ENCODE measurements around the gene OCA2.

Gene OCA2

DNA sequence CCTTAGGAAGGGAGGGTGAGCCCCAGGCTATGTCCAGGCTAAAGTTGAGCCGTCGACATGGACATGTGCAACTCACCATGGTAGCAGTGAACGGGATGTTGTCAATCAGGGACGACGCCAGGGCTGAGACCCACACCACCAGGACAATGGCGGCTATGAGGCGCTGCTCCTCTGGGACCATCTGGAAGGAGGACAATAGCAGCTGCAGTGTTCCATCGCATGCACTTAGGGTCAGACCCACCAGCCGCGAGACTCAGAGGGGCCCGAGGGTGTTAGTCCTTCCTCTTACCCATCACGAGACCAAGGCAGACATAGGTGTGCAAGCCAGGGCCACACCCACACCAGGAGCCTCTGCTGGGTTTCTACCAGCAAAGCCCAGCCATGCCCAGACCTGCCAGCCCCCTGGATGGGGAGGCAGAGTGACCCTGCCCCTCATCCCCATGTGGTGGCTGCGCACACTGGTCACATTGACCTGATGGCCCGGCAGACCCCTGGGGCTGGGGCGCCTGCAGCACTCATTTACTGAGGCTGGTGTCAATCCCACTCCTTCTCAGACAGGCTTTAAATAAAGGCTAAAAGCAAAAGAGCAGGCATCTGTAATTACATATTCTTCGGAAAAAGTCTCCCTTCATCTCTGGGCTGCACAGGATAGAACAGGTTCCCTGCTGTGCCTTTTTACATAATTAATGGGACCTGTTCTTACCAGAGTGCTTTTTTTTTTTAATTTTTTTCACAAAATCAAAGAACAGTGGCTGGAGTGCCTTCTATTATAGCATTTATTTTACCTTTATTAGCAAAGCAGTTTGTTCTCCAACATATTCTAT lies 227.8 kb downstream of the OCA2 start:
- Histone ChIP-seq H3K9me3 (replicated peaks; ENCODE audit: low read length) (peaks cover 5% of the 10 kb centered on the region), H3K27me3 (ENCODE audit: control insufficient read depth, insufficient read depth, low read length) (no peaks in the 10 kb centered on the region), H3K4me2 (ENCODE audit: low read length) (no peak overlapping the region), H3K9ac (ENCODE audit: low read depth, low read length) (no peak overlapping the region), H3K4me1 (ENCODE audit: control insufficient read depth, insufficient read depth, low read length) (no peaks in the 10 kb centered on the region), H3K36me3 (ENCODE audit: insufficient read depth, low read length) (no peaks in the 10 kb centered on the region), H3K4me3 (ENCODE audit: low read length) (no peak overlapping the region)

DNA sequence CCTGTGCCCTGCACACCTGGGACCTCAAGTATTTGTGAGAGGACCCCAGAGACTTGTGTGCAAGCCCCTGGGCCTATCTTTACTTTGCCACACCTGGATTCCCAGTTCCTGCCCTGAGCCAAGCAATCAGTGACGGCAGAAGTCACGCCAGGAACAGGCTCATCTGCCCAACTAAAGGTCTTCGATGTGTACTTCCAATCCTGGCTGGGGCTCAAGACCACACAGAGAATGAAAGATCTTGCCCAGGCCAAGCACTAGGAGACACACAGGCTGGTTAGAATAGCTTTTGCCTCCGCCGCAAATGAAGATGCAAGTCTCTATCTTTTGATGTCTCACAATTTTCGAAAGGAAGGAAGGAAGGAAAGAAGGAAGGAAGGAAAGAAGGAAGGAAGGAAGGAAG lies 228.8 kb downstream of the OCA2 start:
- H3K4me2 ChIP-seq (ENCODE audit: low read length): no peak overlapping the region
- no peaks in the 10 kb centered on the region for H3K36me3 ChIP-seq (ENCODE audit: insufficient read depth, low read length)
- peaks cover 8% of the 10 kb centered on the region for H3K9me3 ChIP-seq (replicated peaks; ENCODE audit: low read length)
- no peak overlapping the region for H3K4me3 ChIP-seq (ENCODE audit: low read length)
- no peak overlapping the region for H3K9ac ChIP-seq (ENCODE audit: low read depth, low read length)
- H3K27me3 ChIP-seq (ENCODE audit: control insufficient read depth, insufficient read depth, low read length): no peaks in the 10 kb centered on the region
- H3K4me1 ChIP-seq (ENCODE audit: control insufficient read depth, insufficient read depth, low read length): no peaks in the 10 kb centered on the region

DNA sequence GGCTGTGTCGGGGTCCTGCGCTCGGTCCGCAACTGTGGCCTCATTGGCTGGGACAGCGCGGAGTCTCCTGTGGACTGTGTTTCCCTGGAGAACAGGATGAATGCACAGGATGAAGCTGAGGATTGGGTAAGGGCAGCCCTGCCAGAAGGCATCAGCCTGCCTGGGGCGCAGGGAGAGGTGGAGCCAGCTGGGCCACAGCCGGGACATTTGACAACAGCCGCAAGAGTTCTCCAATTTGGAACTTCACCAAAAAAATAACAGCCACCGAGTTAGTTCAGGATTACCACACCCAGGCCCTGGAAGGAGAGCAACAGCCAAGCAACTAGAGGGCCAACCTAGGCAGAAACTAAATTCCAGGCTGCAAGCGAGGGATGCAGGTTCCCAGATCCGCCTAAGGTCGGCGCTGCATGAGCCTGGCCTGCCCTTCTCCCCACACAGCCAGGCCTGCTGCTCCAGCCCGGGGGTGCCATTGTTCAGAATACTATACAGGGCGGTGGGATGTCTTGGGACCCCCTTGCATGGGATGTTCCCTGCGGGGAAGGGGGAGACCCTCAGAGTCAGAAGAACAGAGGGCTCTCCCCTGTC lies 229.3 kb downstream of the OCA2 start:
- H3K36me3 ChIP-seq (ENCODE audit: insufficient read depth, low read length): no peaks in the 10 kb centered on the region
- H3K4me1 ChIP-seq (ENCODE audit: control insufficient read depth, insufficient read depth, low read length): no peaks in the 10 kb centered on the region
- H3K4me3 ChIP-seq (ENCODE audit: low read length): no peak overlapping the region

DNA sequence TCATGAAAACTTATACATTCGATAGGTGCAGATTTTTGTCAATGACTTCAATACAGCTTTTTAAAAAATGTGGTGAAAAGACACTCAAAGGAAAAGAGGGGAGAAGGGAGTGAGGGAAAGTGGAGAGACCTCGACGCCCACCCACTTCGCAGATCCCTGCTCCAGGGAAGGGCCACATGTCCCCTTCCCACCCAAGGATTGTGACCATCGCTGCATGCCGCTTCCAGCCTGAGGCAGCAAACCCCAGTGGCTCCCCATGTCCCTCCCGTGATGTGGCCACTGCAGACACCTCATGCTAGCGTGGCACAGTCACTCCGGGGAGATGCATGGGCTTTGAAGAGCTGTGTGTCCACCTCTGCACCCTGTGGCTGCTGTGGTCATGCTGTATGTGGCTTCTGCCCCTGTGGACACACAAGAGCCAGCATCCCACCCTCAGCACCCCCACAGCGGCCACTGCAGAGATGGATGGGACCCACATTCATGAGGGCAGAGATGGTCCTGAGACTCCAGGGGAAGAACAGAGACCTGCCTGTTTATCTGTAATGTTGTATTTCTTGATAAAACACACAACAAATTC lies 230.2 kb downstream of the OCA2 start:
- Histone ChIP-seq H3K4me2 (ENCODE audit: low read length) (no peak overlapping the region), H3K9ac (ENCODE audit: low read depth, low read length) (no peak overlapping the region), H3K4me3 (ENCODE audit: low read length) (no peak overlapping the region), H3K9me3 (replicated peaks; ENCODE audit: low read length) (peaks cover 8% of the 10 kb centered on the region), H3K4me1 (ENCODE audit: control insufficient read depth, insufficient read depth, low read length) (no peaks in the 10 kb centered on the region), H3K36me3 (ENCODE audit: insufficient read depth, low read length) (no peaks in the 10 kb centered on the region), H3K27me3 (ENCODE audit: control insufficient read depth, insufficient read depth, low read length) (no peaks in the 10 kb centered on the region)

More for the DNA sequence above, 229.3 kb downstream of the OCA2 start:
- no peak overlapping the region for H3K9ac ChIP-seq (ENCODE audit: low read depth, low read length)
- H3K9me3 ChIP-seq (replicated peaks; ENCODE audit: low read length): peaks cover 8% of the 10 kb centered on the region
- H3K27me3 ChIP-seq (ENCODE audit: control insufficient read depth, insufficient read depth, low read length): no peaks in the 10 kb centered on the region
- no peak overlapping the region for H3K4me2 ChIP-seq (ENCODE audit: low read length)

DNA sequence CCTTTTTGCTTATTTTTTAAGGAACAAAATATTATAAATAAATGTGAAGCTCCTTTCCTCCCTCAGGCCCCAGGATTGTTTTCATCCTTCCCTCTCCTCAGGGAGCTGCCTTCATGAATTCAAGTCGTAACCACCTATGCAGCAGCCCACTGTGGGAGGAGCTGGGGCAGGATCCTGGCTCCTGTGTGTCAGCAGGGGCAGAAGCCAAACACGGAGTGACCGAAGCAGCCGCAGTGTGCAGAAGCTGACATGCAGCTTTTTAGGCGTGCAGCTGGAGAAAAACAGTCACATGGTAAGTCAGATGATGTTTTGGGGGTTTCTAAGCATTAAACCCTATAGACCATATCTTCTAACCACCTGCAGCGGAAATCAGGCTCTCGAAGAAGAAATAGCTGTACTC lies 231.3 kb downstream of the OCA2 start:
- Histone ChIP-seq H3K4me3 (ENCODE audit: low read length) (no peak overlapping the region), H3K9ac (ENCODE audit: low read depth, low read length) (no peak overlapping the region), H3K36me3 (ENCODE audit: insufficient read depth, low read length) (no peaks in the 10 kb centered on the region), H3K4me1 (ENCODE audit: control insufficient read depth, insufficient read depth, low read length) (no peaks in the 10 kb centered on the region), H3K27me3 (ENCODE audit: control insufficient read depth, insufficient read depth, low read length) (no peaks in the 10 kb centered on the region), H3K4me2 (ENCODE audit: low read length) (no peak overlapping the region), H3K9me3 (replicated peaks; ENCODE audit: low read length) (peaks cover 10% of the 10 kb centered on the region)

DNA sequence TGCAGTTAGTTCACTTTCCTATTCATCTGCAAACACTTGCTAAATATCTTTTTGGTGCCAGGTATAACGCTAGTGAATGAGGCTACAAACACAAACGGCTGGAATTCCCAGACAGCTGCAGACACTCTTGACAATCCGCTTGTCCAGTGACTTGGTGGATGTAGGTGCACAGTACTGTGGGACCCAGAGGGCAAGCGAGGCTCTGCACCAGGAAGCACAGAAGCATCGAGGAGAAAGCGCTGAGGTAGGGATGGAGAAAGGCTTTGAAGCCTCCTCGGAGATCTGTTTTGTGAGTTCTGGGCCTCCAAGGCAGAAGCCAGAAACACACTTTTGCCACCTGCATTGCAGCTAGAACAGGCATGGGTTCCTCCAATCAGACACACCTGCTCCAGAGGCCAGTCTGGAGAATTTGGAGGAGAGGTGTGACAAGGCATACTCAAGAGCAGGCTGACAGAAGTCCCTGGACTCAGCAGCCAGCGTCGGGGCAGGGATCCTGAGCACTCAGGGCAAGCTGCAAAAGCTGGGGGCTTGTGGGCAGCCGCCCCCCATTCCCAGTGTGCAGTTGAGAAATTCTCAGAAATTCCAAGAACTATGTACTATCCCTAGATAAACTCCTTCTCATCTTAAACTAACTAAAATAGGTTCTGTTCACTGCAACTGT lies 232.5 kb downstream of the OCA2 start:
- Histone ChIP-seq H3K9ac (ENCODE audit: low read depth, low read length) (no peak overlapping the region), H3K4me2 (ENCODE audit: low read length) (no peak overlapping the region), H3K9me3 (replicated peaks; ENCODE audit: low read length) (peaks cover 19% of the 10 kb centered on the region), H3K4me3 (ENCODE audit: low read length) (no peak overlapping the region), H3K27me3 (ENCODE audit: control insufficient read depth, insufficient read depth, low read length) (no peaks in the 10 kb centered on the region), H3K4me1 (ENCODE audit: control insufficient read depth, insufficient read depth, low read length) (no peaks in the 10 kb centered on the region), H3K36me3 (ENCODE audit: insufficient read depth, low read length) (no peaks in the 10 kb centered on the region)

DNA sequence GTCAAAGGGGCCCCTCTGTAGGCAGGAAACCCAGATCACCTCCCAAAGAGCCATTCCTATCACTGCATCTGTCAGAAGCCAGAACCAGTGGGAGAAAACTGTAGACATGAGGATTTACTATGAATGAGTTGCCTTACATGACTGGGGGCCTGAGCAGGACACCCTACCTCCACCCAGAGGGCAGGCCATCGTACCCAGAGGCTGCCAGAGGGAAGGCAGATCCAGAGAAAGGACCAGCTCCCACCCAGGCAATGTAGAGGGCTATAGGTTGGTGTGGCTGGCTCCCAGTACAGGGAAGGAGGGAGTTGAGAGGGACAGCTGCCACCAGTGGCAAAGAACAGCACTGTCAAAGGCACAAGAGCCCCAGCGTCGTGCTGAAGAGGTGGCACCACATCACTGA lies 233.2 kb downstream of the OCA2 start:
- no peaks in the 10 kb centered on the region for H3K27me3 ChIP-seq (ENCODE audit: control insufficient read depth, insufficient read depth, low read length)
- no peak overlapping the region for H3K4me3 ChIP-seq (ENCODE audit: low read length)
- no peak overlapping the region for H3K9ac ChIP-seq (ENCODE audit: low read depth, low read length)
- H3K4me1 ChIP-seq (ENCODE audit: control insufficient read depth, insufficient read depth, low read length): no peaks in the 10 kb centered on the region
- no peaks in the 10 kb centered on the region for H3K36me3 ChIP-seq (ENCODE audit: insufficient read depth, low read length)
- no peak overlapping the region for H3K4me2 ChIP-seq (ENCODE audit: low read length)
- H3K9me3 ChIP-seq (replicated peaks; ENCODE audit: low read length): peaks cover 19% of the 10 kb centered on the region

DNA sequence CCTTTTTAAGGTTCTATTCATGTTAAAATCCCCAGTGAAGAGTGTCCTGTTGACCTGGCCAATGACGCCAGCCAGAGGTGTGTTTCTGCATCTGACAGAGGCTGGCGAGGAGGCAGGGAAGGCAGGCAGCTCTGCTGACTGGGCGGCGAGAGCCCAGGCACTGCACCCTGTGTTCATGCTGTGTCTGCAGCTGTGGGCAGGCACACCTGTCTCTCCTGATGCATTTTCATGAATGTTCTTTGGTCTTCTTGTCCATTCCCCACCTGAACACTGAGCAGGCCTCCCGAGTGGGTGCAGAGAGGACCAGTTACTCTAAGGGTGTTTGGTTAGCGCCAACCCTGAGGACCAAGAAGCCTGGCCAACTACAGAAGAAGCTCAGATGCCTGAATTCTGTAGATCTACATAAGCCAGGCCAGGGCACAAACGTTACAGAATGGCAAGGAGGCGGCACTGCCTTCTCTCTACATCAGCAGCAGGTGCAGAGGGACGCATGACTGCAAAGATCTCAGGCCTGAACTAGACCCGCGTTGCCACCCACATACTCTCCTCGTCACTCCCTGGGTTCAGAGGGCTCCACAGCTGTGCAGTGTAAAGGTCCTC lies 233.7 kb downstream of the OCA2 start:
- Histone ChIP-seq H3K9me3 (replicated peaks; ENCODE audit: low read length) (peaks cover 19% of the 10 kb centered on the region), H3K4me2 (ENCODE audit: low read length) (no peak overlapping the region), H3K36me3 (ENCODE audit: insufficient read depth, low read length) (no peaks in the 10 kb centered on the region), H3K4me3 (ENCODE audit: low read length) (no peak overlapping the region), H3K27me3 (ENCODE audit: control insufficient read depth, insufficient read depth, low read length) (no peaks in the 10 kb centered on the region), H3K4me1 (ENCODE audit: control insufficient read depth, insufficient read depth, low read length) (no peaks in the 10 kb centered on the region), H3K9ac (ENCODE audit: low read depth, low read length) (no peak overlapping the region)

DNA sequence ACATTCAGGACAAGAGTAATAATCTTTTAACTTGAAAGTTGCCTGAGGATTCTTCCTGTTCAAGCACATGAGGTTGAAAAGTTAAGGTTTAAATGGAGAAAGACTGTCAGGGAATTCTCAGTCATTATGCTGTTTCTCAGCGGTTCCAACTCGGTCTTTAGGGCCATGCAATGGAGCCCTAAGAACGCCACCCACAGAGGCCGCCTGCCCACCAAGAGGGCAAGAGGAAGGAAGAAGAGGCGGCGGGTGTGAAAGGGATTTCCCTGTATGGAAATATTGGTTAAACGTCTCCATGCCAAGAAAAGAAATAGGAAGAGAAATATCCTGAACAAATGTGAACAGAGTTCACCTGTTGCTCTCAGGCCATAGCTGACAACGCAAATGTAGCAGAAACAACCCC lies 234.4 kb downstream of the OCA2 start:
- no peak overlapping the region for H3K4me3 ChIP-seq (ENCODE audit: low read length)
- no peaks in the 10 kb centered on the region for H3K4me1 ChIP-seq (ENCODE audit: control insufficient read depth, insufficient read depth, low read length)
- no peaks in the 10 kb centered on the region for H3K36me3 ChIP-seq (ENCODE audit: insufficient read depth, low read length)
- H3K9ac ChIP-seq (ENCODE audit: low read depth, low read length): no peak overlapping the region
- H3K27me3 ChIP-seq (ENCODE audit: control insufficient read depth, insufficient read depth, low read length): no peaks in the 10 kb centered on the region
- no peak overlapping the region for H3K4me2 ChIP-seq (ENCODE audit: low read length)
- peaks cover 19% of the 10 kb centered on the region for H3K9me3 ChIP-seq (replicated peaks; ENCODE audit: low read length)

DNA sequence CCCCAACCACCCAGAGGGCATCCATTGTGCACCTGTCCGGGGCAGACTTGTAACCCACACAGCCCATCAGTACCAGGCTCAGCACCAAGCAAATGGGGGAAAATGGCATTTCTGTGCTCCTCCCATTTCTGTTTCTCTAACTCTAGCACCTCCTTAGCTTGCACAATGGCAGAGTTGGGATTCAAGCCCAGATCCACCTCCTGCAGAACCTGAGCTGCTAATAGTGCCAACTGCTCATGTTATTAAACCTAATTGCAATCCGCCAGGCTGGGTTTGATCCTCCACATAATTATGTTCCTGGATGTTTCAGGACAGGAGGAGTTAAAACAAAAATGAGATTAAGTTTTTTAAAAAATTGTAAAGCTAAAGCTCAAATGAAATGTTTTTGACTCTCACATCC lies 235.0 kb downstream of the OCA2 start:
- H3K27me3 ChIP-seq (ENCODE audit: control insufficient read depth, insufficient read depth, low read length): no peaks in the 10 kb centered on the region
- H3K4me1 ChIP-seq (ENCODE audit: control insufficient read depth, insufficient read depth, low read length): no peaks in the 10 kb centered on the region
- no peak overlapping the region for H3K4me3 ChIP-seq (ENCODE audit: low read length)
- no peak overlapping the region for H3K9ac ChIP-seq (ENCODE audit: low read depth, low read length)
- H3K9me3 ChIP-seq (replicated peaks; ENCODE audit: low read length): peaks cover 19% of the 10 kb centered on the region
- H3K4me2 ChIP-seq (ENCODE audit: low read length): no peak overlapping the region
- H3K36me3 ChIP-seq (ENCODE audit: insufficient read depth, low read length): no peaks in the 10 kb centered on the region

DNA sequence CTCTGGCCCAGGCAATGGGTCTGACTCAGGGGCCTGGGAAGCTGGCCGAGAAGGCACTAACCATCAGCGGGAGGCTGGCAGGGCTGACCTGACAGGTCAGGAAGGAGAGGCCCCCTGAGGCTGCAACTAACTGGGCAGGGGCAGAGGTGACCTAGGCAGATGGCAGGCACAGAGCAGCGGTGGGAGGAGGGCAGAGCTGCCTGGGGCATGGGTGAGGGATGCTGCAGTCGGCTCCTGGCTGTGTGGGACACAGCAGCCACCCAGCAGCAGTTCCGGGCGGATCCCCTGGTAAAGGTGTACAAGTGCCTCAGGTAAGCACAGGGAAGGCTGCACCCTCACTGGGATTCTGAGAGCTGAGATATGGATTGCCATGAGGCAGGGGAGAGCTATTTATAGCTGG lies 236.1 kb downstream of the OCA2 start:
- H3K9me3 ChIP-seq (replicated peaks; ENCODE audit: low read length): peaks cover 19% of the 10 kb centered on the region
- no peak overlapping the region for H3K4me2 ChIP-seq (ENCODE audit: low read length)
- H3K36me3 ChIP-seq (ENCODE audit: insufficient read depth, low read length): no peaks in the 10 kb centered on the region
- H3K4me3 ChIP-seq (ENCODE audit: low read length): no peak overlapping the region
- no peaks in the 10 kb centered on the region for H3K27me3 ChIP-seq (ENCODE audit: control insufficient read depth, insufficient read depth, low read length)
- no peaks in the 10 kb centered on the region for H3K4me1 ChIP-seq (ENCODE audit: control insufficient read depth, insufficient read depth, low read length)
- H3K9ac ChIP-seq (ENCODE audit: low read depth, low read length): no peak overlapping the region
